GM03348 (cell line): Measurements from ENCODE around the gene CD52.

Experiments used
- DNase-seq: peaks from one replicate; pipeline ENCODE4 v3.0.0; 2012; ENCODE audit warnings: low spot score

CD52 gene

GRCh38 chr1:26357121-26357602 is 39.4 kb downstream of the CD52 start:
- DNase-seq = no peak

GRCh38 chr1:26358411-26359384 is 40.9 kb downstream of the CD52 start:
- DNase-seq = no peak

GRCh38 chr1:26359981-26360806 is 42.4 kb downstream of the CD52 start:
- DNase-seq = no peak

GRCh38 chr1:26360807-26361604 is 43.2 kb downstream of the CD52 start:
- no peak for DNase-seq

GRCh38 chr1:26361605-26362122 is 43.9 kb downstream of the CD52 start:
- DNase-seq = no peak

GRCh38 chr1:26362331-26362730 is 44.6 kb downstream of the CD52 start:
- no peak for DNase-seq

GRCh38 chr1:26363549-26364448 is 46.0 kb downstream of the CD52 start:
- peak; percentile 86 for DNase-seq

GRCh38 chr1:26364956-26365355 is 47.2 kb downstream of the CD52 start:
- DNase-seq = no peak

GRCh38 chr1:26367441-26367840 is 49.7 kb downstream of the CD52 start:
- no peak for DNase-seq

GRCh38 chr1:26368006-26368405 is 50.2 kb downstream of the CD52 start:
- DNase-seq = no peak

- no peak for DNase-seq
Observed at GRCh38 chr1:26368486-26368885, 50.7 kb downstream of the CD52 start.
